ENCODE measurements around the gene DNAJC4.

Gene DNAJC4

GRCh38 chr11:64265176-64266160, 35.1 kb downstream of the DNAJC4 start:
- peaks cover 5% of the 10 kb centered on the region for H3K79me1 ChIP-seq (ENCODE audit: low read depth, low read length)
- no peak for DNase-seq (ENCODE audit: low spot score)
- H2BK5ac ChIP-seq (ENCODE audit: low read length), result peak overlapping the region; percentile 48
- no CpG with 5 or more reads among the region's 35 CpGs for WGBS, 2 donors (ENCODE audit: extremely low coverage in 2 of 2, insufficient read length in 2 of 2, insufficient replicate concordance in 1 of 2)
- H2AK5ac ChIP-seq (ENCODE audit: low read depth, low read length), result no peak overlapping the region
- no peak overlapping the region for H3K14ac ChIP-seq (ENCODE audit: low read length)
- no peak overlapping the region for H2AFZ ChIP-seq (ENCODE audit: low read length)
- H4K8ac ChIP-seq (ENCODE audit: low read depth, low read length), result peak overlapping the region; percentile 82
- peak overlapping the region; percentile 60 for H3K9ac ChIP-seq (ENCODE audit: low read depth, low read length, poor library complexity)
- no peak overlapping the region for H4K91ac ChIP-seq (ENCODE audit: low read depth, low read length, poor library complexity)
- H3K4ac ChIP-seq (ENCODE audit: low read length), result no peak overlapping the region
- no peak overlapping the region for H3K27ac ChIP-seq (replicated peaks; ENCODE audit: low read length)
- peak overlapping the region; percentile 10 for H2BK12ac ChIP-seq (ENCODE audit: low read length)
- H3K23ac ChIP-seq (ENCODE audit: low read depth, low read length, poor library complexity), result peak overlapping the region; percentile 55
- H2BK120ac ChIP-seq (ENCODE audit: low read depth, low read length), result no peak overlapping the region
- H3K4me1 ChIP-seq (ENCODE audit: control insufficient read depth in 2 of 2, insufficient read depth in 1 of 2, low read depth in 1 of 2, low read length in 2 of 2), result peaks cover 7 to 11% of the 10 kb centered on the region in 2 donors
- no peaks in the 10 kb centered on the region for H3K9me3 ChIP-seq (replicated peaks in 1 of 2; ENCODE audit: control insufficient read depth in 2 of 2, insufficient read depth in 1 of 2, low read depth in 1 of 2, low read length in 2 of 2)
- H3K4me2 ChIP-seq (ENCODE audit: insufficient read depth, low read length, poor library complexity, severe bottlenecking), result no peak overlapping the region
- no peak overlapping the region for H2BK15ac ChIP-seq (ENCODE audit: low read length)
- no peak overlapping the region for H3K4me3 ChIP-seq (ENCODE audit: low read length in 2 of 2)
- no peaks in the 10 kb centered on the region for H3K27me3 ChIP-seq (ENCODE audit: control insufficient read depth in 3 of 3, insufficient read depth in 3 of 3, low read depth in 1 of 3, low read length in 3 of 3)
- H3K18ac ChIP-seq (ENCODE audit: low read length), result no peak overlapping the region
- H3K36me3 ChIP-seq (replicated peaks in 1 of 2; ENCODE audit: control insufficient read depth in 2 of 2, insufficient read depth in 2 of 2, low read length in 2 of 2), result peaks cover 27 to 56% of the 10 kb centered on the region in 2 donors

GRCh38 chr11:64266339-64266738, 36.0 kb downstream of the DNAJC4 start:
- Histone ChIP-seq H2BK12ac (ENCODE audit: low read length) (no peak overlapping the region), H2BK15ac (ENCODE audit: low read length) (no peak overlapping the region), H2AK5ac (ENCODE audit: low read depth, low read length) (no peak overlapping the region), H3K14ac (ENCODE audit: low read length) (no peak overlapping the region), H3K18ac (ENCODE audit: low read length) (no peak overlapping the region), H4K8ac (ENCODE audit: low read depth, low read length) (no peak overlapping the region), H3K4me1 (ENCODE audit: control insufficient read depth in 2 of 2, insufficient read depth in 1 of 2, low read depth in 1 of 2, low read length in 2 of 2) (peaks cover 7 to 11% of the 10 kb centered on the region in 2 donors), H3K23ac (ENCODE audit: low read depth, low read length, poor library complexity) (no peak overlapping the region), H3K79me1 (ENCODE audit: low read depth, low read length) (peaks cover 3% of the 10 kb centered on the region), H3K9me3 (replicated peaks in 1 of 2; ENCODE audit: control insufficient read depth in 2 of 2, insufficient read depth in 1 of 2, low read depth in 1 of 2, low read length in 2 of 2) (no peaks in the 10 kb centered on the region), H3K9ac (ENCODE audit: low read depth, low read length, poor library complexity) (no peak overlapping the region), H3K4ac (ENCODE audit: low read length) (no peak overlapping the region), H4K91ac (ENCODE audit: low read depth, low read length, poor library complexity) (no peak overlapping the region), H3K27me3 (ENCODE audit: control insufficient read depth in 3 of 3, insufficient read depth in 3 of 3, low read depth in 1 of 3, low read length in 3 of 3) (no peaks in the 10 kb centered on the region), H2BK5ac (ENCODE audit: low read length) (no peak overlapping the region), H3K4me2 (ENCODE audit: insufficient read depth, low read length, poor library complexity, severe bottlenecking) (no peak overlapping the region), H3K27ac (replicated peaks; ENCODE audit: low read length) (no peak overlapping the region), H3K36me3 (replicated peaks in 1 of 2; ENCODE audit: control insufficient read depth in 2 of 2, insufficient read depth in 2 of 2, low read length in 2 of 2) (peaks cover 25 to 52% of the 10 kb centered on the region in 2 donors), H3K4me3 (ENCODE audit: low read length in 2 of 2) (no peak overlapping the region), H2BK120ac (ENCODE audit: low read depth, low read length) (no peak overlapping the region), H2AFZ (ENCODE audit: low read length) (no peak overlapping the region)
- no peak for DNase-seq (ENCODE audit: low spot score)
- no CpG with 5 or more reads among the region's 15 CpGs for WGBS, 2 donors (ENCODE audit: extremely low coverage in 2 of 2, insufficient read length in 2 of 2, insufficient replicate concordance in 1 of 2)

GRCh38 chr11:64267207-64267945, 37.0 kb downstream of the DNAJC4 start:
- Histone ChIP-seq H2BK12ac (ENCODE audit: low read length) (no peak overlapping the region), H3K4me1 (ENCODE audit: control insufficient read depth in 2 of 2, insufficient read depth in 1 of 2, low read depth in 1 of 2, low read length in 2 of 2) (peaks cover 13 to 16% of the 10 kb centered on the region in 2 donors), H2BK120ac (ENCODE audit: low read depth, low read length) (no peak overlapping the region), H3K18ac (ENCODE audit: low read length) (no peak overlapping the region), H3K36me3 (replicated peaks in 1 of 2; ENCODE audit: control insufficient read depth in 2 of 2, insufficient read depth in 2 of 2, low read length in 2 of 2) (peaks cover 23 to 43% of the 10 kb centered on the region in 2 donors), H3K79me1 (ENCODE audit: low read depth, low read length) (peaks cover 3% of the 10 kb centered on the region), H3K4ac (ENCODE audit: low read length) (no peak overlapping the region), H2BK15ac (ENCODE audit: low read length) (no peak overlapping the region), H3K4me3 (ENCODE audit: low read length in 2 of 2) (no peak overlapping the region), H2BK5ac (ENCODE audit: low read length) (no peak overlapping the region), H3K9ac (ENCODE audit: low read depth, low read length, poor library complexity) (no peak overlapping the region), H3K27ac (replicated peaks; ENCODE audit: low read length) (no peak overlapping the region), H2AFZ (ENCODE audit: low read length) (no peak overlapping the region), H3K9me3 (replicated peaks in 1 of 2; ENCODE audit: control insufficient read depth in 2 of 2, insufficient read depth in 1 of 2, low read depth in 1 of 2, low read length in 2 of 2) (no peaks in the 10 kb centered on the region), H4K91ac (ENCODE audit: low read depth, low read length, poor library complexity) (no peak overlapping the region), H4K8ac (ENCODE audit: low read depth, low read length) (no peak overlapping the region), H3K14ac (ENCODE audit: low read length) (no peak overlapping the region), H3K4me2 (ENCODE audit: insufficient read depth, low read length, poor library complexity, severe bottlenecking) (no peak overlapping the region), H3K27me3 (ENCODE audit: control insufficient read depth in 3 of 3, insufficient read depth in 3 of 3, low read depth in 1 of 3, low read length in 3 of 3) (no peaks in the 10 kb centered on the region), H2AK5ac (ENCODE audit: low read depth, low read length) (no peak overlapping the region), H3K23ac (ENCODE audit: low read depth, low read length, poor library complexity) (peak overlapping the region; percentile 17)
- no CpG with 5 or more reads among the region's 27 CpGs for WGBS, 2 donors (ENCODE audit: extremely low coverage in 2 of 2, insufficient read length in 2 of 2, insufficient replicate concordance in 1 of 2)
- DNase-seq (ENCODE audit: low spot score), result no peak
